Islet of Langerhans (tissue), 1 donor: ENCODE data around the gene KCNN2.

Source experiments
- FAIRE-seq: peaks from one replicate; lab custom pipeline; 2011; peaks lifted over from hg19 to GRCh38; lab: Jason Lieb, UNC

The KCNN2 gene

DNA sequence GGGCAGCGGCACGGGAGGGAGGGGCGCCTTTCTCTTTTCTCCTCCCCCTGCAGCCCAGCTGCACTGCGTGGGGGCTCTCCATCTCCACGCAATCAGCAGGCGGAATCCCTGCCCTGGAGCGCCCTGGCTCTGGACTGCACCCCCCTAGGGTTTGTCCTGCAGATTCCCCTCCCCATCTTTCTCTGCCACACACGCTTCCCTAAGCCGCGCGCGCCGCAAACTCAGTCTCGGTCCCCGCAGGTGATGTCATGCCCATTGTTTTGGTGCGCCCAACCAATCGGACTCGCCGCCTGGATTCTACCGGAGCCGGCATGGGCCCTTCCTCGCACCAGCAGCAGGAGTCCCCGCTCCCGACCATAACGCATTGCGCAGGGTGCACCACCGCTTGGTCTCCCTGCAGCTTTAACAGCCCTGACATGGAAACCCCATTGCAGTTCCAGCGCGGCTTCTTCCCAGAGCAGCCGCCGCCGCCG is at the start of gene KCNN2:
Gene KCNN2, plus strand, starts transcription at position 347 of the 473 bp plus-strand sequence. Its CDS starts 70 bp downstream, at position 417.
- FAIRE-seq: no peak

DNA sequence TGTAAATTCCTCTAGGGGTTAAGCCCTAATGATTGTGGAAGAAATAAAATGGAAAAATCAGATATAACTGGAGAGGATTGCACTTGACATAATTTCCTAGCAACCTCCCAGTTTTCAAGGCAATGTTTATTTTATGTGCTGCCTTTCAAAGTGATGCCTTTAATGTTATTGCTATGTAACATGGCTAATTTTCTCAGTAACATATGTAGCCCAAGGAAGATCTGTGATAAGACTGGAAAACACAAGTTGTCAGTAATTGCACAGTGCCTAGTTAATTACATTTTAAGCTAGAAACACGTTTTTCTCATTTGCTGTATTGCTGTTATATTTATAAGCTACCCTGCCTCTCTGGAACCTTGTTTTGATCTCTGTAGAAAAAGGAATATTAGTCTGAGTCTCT is 49.2 kb upstream of the KCNN2 start:
- no peak for FAIRE-seq

DNA sequence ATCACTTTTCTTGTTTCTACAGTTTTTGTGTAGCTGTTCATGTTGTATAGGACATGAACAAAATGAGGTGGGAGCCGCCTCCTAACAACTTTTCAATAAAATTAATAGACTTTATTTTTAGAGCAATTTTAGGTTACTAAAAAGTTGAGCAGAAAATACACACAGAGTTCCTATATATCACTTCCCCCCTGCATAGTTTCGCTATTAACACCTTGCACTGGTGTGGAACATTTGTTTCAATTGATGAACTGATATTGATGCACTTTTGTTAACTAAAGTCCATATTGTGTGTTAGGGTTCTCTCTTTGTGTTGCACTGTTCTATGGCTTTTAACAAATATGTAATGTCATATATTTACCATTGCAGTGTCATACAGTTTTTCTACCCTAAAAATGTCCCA is 47.8 kb upstream of the KCNN2 start:
- FAIRE-seq: no peak

DNA sequence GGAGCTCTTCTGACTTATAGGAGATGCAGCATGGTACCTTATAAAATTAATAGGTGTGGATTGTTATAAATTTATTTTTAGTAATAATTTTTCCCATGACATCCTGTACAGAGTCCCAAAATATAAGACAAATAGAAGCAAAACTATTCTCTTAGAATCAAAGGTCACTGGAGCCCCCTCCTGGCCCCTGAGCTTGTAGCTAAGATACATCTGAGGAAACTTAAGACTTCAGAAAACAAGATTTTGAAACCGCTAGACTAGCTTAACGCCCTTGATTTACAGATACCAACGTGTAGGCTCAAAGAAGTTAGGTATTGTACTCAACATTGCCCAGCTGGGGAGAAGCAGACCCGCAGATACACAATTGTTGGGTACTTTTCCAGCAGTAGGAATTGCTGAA is 45.7 kb upstream of the KCNN2 start:
- no peak for FAIRE-seq

DNA sequence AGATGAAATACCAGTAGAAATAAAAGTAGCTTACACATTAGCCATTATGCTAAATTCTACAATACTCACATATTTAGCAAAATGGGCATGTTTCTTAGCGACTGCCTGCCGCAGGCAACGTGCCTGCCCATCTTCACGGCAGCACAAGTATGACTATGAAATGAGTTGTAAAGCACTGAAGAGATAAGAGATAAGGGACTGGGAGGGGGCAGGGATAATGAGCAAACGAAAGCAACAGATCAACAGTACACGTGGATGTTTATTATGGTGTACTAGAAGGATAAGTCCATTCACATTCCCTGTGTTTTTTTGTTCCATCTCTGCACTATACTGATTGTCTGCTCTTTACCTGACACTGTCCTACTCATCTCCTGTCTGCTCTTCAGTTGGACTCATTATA is 44.1 kb upstream of the KCNN2 start:
- no peak for FAIRE-seq

DNA sequence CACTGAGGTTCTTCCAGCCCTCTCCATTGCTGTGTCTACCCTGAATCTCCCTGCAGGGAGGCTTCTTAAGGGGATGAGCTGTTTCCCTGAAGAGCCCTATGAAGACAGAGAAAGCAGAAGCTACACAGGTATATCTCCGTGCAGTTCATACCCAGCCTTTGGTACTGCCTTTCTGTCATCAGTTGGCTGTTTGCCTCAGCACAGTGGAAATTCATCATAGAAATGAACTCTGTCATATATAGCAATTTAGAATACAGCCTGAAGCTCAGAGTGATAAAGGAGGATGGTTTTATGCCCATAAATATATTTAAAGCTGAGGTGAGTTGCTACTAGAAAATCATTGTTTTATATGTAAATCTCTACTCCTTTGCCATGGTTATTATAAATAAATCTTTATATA is 42.6 kb upstream of the KCNN2 start:
- FAIRE-seq: no peak

DNA sequence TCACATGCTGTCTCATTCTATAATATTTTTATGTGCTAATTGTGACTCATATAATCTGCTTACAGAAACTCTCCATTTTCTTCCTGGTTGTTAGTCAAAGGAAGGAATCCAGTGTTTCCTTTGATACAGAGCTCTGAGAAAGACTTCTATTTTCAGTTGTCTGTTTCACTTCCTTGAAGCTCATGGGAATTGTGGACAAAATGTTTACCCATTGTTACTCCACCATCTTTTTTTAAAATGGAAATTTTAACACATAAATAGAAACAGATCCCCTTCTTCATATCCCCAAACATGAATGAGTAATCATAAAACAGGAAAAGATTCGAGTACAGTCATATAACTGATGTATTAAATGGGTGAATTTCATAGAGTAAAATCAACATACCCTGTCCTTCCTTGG is 42.0 kb upstream of the KCNN2 start:
- no peak for FAIRE-seq

DNA sequence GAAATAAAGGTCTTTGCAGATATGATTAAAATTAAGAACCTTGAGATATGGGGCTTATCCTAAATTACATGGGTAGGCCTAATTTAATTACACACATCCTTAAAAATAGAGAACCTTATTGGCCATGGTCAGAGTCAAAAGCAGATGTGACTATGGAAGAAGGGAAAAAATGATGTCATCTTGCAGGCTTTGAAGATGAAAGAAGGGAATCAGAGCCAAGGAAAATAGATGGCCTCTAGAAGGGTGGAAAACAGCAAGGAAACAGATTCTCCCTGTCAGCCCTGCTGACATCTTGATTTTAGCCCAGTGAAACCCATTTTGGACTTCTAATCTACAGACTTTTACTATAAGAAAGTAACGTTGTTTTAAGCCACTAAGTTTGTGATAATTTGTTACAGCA is 37.6 kb upstream of the KCNN2 start:
- FAIRE-seq: no peak

DNA sequence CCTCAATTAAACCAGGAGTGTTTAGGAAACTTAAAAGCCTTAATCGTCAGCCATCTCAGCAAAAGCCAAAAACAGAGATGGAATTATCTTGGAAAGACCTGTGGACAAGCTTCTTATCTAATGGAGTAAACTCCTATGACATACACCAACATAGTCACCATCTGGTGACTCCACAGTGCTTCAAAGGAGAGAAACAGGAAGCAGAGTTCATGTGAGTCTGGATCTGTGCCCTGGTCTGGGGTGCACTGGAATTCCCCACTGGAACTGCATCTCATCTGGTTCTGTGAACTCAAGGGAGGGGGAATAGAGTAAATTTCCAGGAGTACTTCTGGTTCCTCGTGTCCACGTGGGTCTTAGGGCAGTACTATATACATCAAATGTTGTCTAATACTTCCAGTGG is 36.3 kb upstream of the KCNN2 start:
- FAIRE-seq: no peak

DNA sequence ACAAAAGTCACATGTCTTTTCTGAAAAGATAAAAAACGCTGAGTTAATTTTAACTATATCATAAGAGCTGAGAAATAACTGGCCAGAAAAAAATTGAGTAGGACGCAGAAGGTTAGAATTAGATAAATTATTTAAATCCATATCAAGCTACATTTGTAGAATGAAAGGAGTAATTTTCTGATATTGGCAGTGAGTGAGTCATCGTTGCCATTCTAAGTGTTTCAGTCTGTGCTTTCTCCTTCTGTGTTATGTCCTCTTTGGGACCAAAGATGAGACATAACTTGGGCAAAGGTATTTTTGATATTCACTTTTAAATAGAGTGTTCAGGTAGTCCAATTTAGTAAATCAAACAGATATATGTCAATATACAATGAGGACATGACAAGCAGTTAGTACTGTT is 34.4 kb upstream of the KCNN2 start:
- no peak for FAIRE-seq

DNA sequence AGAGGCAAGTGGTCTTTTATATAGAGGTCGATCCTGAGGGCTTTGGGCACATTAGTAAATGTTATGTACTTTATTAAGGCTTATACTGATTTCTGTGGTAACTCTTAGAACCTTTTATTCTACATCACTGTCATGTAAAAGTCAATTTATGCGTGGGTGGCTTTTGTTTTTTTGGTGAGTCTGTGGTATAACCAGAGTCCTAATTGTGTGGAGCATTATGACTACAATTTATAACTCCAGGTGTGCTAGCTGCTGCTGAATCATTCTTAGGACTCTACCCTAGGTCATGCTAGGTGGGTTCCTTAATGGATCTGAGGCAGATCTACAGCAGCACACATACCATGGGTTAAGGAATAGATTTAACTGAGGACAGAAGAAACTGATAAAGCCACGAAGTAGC is 33.9 kb upstream of the KCNN2 start:
- FAIRE-seq: no peak

DNA sequence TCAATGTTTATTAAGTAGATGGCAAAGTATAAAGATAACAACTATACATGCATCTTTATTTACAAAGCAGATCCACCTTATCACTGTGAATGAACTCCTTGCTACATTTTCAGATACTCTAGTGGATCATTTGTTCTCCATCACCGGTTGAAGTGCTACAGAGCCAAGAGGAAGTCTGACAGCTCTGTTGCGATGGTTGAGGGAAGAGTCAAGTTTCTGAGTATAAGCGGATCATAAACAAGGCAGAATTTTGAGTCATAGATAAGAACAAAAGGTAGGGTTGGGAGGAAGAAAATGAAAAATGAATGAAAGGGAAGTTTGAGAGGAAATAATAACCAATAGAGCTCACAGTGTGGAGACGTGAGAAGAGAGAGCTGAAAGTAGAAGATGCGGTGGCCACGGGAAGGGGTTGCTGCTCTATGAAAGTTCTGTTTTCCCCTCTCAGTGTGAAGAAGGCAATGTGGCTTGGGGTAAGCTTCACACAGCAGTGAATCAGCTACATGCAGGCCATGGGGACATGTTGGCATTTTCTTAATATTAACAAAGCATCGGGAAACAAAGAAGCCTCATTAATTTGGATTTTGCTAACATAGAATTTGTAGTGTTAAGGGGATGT is 30.8 kb upstream of the KCNN2 start:
- no peak for FAIRE-seq

DNA sequence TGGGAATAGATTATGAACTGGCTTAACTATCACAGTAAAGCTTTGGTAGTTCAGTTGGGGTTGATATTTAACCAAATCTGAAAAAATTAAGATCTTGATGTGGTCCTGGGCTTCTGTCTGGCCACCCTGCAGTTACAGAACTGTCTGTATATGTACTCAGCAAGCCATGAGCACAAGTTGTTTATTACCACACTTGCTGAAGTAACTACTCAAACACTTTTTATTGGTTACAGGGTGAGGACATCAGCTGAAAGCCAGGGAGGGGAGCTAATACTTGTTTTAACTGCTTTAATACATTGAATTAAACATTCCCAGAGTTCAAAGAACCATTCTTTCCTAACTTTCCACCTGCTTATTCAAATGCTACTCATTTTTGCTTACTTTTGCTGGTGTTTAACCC is 29.4 kb upstream of the KCNN2 start:
- FAIRE-seq: no peak

DNA sequence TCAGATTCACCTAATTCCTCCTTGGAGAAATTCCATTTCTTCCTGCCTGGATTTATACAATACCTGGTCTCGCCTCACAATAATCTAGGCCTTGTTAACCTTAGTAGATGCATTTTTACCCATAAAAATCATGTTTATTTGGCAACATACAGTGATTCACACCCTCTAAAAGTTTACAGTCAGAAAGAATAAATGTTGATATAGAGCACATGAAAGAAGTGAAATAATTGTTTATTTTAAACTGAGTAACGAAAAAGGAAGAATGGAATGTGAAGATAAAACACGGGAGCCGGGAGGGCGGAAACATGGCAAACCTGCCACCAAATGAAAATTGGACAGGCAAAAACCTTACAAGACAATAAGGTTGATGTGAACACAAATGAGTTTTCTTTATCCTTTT is 28.9 kb upstream of the KCNN2 start:
- no peak for FAIRE-seq

DNA sequence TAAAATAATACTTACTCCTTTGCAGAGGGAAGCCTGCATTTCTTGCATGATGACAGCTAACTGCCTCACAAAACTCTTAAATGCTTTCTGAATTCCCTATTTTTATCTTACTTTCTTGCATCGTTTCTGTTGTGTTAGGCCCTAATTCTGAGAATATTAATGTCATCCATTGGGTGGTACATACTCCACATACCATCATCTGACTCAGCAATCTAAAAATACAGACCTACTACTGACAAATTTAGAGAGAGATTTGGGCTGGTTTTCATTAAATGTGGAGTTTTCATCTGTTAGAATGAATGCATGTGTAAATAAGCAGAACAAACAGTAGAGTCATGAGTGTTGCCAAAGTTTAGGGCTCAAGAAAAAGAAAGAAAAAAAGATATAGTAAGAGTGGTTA is 26.5 kb upstream of the KCNN2 start:
- no peak for FAIRE-seq

DNA sequence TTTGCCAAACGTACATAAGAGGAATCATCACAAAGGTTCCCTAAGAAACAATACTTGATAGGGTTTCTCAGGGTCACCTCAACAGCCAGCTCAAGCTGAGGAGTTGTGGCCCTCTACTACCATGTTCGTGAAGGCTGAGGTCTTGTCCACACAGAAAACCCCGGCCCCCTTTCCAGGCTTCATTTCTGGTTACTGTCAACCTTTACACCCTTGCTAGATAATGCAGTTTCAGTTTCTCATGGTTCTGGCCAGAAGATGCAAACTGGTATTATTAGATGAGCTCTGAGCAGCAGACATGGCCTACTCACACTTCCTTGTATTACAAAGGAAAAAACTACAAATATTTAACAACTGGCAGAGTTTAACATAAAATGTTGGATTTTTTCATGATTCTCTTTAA is 22.8 kb upstream of the KCNN2 start:
- FAIRE-seq: no peak

DNA sequence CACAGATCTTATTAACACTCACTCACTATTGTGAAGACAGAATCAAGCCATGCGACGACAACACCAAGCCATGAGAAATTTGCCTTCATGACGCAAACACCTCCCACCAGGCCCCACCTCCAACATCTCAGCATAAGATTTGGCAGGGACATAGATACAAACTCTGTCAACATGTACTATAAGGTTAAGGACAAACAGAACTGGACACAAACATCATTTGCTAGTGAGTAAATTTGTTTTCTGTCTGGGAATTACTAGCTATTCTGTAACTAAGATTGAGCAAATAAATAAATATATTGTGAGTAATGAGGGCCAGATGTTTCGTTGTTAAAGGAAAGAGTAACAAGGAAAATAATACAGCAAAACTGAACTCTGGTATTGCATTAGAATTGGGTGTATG is 15.7 kb upstream of the KCNN2 start:
- FAIRE-seq: no peak

DNA sequence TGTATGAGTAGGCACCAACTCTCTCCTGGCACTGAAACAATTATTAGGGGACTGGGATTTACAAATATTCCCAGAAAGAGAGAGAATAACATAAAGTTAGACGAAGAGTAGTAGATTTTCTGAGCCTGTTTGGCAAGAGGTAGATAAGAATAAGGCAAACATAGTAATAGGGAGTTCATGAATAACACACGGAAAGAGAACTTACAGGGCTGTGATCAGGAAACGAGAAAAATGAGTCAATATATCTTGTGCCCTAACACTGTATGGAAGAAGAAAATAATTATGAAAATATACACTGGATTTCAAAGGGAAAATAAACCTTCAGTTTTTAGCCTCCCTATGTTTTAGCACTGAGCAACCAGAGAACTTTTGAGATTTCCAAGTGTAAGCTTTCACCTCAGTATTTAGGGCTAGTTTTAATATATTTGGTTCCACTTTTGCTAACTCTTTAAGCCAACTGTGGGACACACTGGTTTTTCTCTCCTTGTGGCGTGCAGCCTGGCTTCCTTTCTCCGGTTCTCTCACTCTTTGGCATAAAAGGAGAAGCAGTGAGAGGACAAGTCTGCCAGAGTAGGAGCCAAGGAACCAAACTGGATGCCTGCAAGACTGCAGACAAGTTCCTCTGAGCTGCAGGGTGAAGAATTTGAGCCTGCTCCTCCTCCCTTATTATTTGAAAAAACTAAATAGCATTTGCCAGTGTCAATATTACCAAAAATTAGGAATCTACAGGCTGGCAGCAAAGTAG is 6.6 kb upstream of the KCNN2 start:
- FAIRE-seq: no peak

DNA sequence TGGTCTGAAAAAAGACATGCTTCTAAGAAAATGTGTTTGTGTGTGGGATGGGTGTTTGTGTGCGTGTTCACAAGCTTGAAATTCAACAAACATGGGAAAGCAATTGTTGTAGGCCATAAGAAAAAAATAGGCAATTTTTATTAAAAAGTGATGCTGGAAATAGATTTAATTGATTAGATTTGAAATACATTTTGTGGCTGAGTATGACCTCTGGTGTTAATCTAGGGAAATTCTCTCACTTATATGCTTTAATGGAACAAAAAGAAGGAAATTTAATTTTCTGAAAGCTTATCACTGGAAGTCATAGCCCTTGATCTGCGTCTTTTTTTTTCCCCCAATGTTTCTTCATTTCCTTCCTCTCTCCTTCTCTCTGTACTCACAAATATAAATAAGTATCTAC is 3.5 kb upstream of the KCNN2 start:
- no peak for FAIRE-seq

DNA sequence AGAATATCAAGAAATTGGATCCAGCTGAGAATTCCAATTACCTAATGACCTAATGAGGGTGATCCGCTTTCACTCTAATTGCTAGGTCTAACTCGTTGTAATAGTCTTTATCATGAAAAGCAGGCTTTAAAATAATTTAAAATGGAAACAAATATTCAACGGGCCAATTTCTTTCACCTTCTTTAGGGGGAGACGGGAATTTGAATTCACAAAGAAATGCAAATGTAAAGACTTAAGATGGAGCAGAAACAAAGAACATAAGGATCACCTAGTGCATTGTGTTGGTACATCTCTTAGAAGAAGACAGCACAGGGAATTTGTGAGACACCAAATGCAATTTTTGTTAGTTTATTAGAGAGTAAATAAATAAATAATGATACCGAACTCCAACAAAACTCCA is 1.5 kb upstream of the KCNN2 start:
- FAIRE-seq: no peak

DNA sequence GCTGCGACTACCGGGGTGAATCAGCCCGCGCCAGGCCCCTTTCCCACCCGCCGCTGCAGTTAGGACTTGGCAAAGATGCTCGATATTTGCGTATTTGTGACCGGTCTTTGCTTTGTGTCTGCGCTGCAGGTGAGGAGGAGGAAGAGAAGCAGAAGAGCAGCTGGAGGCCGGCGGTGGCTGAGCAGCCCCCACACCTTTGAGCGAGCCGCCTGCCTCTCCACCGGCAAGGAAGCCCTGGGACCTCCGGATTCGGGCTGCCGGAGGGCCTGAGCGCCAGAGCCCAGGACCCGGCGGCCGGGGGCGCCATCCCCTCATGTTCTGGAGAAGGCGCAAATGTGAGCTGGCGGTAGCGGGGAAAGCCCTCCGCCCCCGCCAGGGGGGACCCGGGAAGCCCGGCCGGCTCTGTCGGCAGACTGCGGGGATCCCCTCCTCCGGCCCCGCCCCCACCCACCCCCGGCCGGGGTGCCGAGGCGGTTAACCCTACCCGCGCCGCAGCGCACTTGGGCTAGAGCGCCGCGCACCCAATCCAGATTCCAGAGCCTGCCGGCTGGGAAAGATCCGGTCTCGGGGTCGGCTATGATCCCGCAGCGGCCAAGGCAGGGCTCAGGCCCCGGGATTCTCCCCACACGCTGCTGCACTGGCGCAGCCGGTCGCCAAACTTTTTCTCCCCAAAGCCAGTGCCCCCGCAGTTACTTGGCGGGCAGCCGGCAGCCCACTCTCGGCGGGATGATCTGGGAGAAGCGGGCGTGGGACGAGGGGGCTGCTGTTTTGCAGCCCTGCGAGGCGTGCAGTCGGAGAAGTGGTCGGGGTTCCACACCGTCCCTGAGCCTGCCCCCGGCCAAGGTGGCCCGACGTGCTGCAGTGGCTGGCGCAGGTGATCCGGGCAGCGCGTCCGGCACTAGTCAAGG is 800 bp upstream of the KCNN2 start:
- no peak for FAIRE-seq

DNA sequence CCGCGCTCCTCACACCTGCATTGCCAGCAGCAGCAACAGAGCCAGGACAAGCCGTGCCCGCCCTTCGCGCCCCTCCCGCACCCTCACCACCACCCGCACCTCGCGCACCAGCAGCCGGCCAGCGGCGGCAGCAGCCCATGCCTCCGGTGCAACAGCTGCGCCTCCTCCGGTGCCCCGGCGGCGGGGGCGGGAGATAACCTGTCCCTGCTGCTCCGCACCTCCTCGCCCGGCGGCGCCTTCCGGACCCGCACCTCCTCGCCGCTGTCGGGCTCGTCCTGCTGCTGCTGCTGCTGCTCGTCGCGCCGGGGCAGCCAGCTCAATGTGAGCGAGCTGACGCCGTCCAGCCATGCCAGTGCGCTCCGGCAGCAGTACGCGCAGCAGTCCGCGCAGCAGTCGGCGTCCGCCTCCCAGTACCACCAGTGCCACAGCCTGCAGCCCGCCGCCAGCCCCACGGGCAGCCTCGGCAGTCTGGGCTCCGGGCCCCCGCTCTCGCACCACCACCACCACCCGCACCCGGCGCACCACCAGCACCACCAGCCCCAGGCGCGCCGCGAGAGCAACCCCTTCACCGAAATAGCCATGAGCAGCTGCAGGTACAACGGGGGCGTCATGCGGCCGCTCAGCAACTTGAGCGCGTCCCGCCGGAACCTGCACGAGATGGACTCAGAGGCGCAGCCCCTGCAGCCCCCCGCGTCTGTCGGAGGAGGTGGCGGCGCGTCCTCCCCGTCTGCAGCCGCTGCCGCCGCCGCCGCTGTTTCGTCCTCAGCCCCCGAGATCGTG is 517 bp downstream of the KCNN2 start:
- no peak for FAIRE-seq
